Parathyroid adenoma (tissue), 2 donors: Measurements from ENCODE around the gene DOLK.

ENCODE experiments used
- H2AFZ ChIP-seq: fragments of 300-600 bp; sonication (generic); one replicate; pipeline ENCODE4 v1.7.0; 2017; ENCODE audit warnings: antibody characterized with exemption, mild to moderate bottlenecking
- H3K27ac ChIP-seq: fragments of 300-600 bp; sonication (generic); one replicate; pipeline ENCODE4 v1.7.0; 2017
- H3K27me3 ChIP-seq: fragments of 300-600 bp; sonication (generic); one replicate; pipeline ENCODE4 v1.7.0; 2017; ENCODE audit warnings: low read length; ENCODE audit not compliant: control insufficient read depth, insufficient read depth
- H3K36me3 ChIP-seq: fragments of 300-600 bp; sonication (generic); one replicate; pipeline ENCODE4 v1.7.0; 2017; ENCODE audit warnings: low read length; ENCODE audit not compliant: control insufficient read depth, insufficient read depth
- H3K4me1 ChIP-seq: fragments of 300-600 bp; sonication (generic); one replicate; pipeline ENCODE4 v1.7.0; 2017; ENCODE audit warnings: control low read depth
- H3K4me2 ChIP-seq: fragments of 300-600 bp; sonication (generic); one replicate; pipeline ENCODE4 v1.7.0; 2017; ENCODE audit warnings: low read length
- H3K4me3 ChIP-seq: fragments of 300-600 bp; sonication (generic); one replicate; pipeline ENCODE4 v1.7.0; 2017; ENCODE audit warnings: low read depth, low read length
- H3K79me2 ChIP-seq: fragments of 300-600 bp; sonication (generic); one replicate; pipeline ENCODE4 v1.7.0; 2017; ENCODE audit warnings: control low read depth
- H3K9ac ChIP-seq: fragments of 300-600 bp; sonication (generic); one replicate; pipeline ENCODE4 v1.7.0; 2017; ENCODE audit warnings: mild to moderate bottlenecking
- H3K9me3 ChIP-seq: fragments of 300-600 bp; sonication (generic); one replicate; pipeline ENCODE4 v1.7.0; 2017; ENCODE audit warnings: low read length; ENCODE audit not compliant: control insufficient read depth
- TF ChIP-seq, protein P1 (sequence below): fragments of 300-600 bp; sonication (generic); IDR thresholded peaks from one replicate; pipeline ENCODE4 v1.7.0; 2017; ENCODE audit warnings: antibody characterized with exemption, mild to moderate bottlenecking
- donor health status: primary hyperparathyroidism.

DOLK gene

DNA sequence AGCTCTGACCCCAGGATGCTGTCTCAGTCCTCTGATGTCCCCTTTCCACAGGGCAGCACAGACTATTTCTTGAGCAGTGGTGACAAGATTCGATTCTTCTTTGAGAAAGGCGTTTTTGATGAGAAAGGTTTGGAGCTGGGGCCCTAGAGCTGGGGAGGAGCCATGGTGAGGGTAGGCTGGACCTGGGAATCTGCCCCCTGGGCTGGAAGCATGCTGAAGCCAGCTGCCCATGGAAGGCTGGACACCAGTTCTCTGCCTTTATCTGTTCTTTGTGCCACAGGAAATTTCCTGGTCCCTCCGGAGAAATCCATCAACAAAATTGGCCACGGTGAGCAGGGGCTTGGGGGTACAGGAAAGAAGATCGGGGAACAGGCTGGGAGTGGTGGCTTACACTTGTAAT is 13.7 kb downstream of the DOLK start:
- Histone ChIP-seq H3K27ac (no peak overlapping the region), H3K9me3 (no peaks in the 10 kb centered on the region), H3K4me2 (no peak overlapping the region), H3K36me3 (no peaks in the 10 kb centered on the region), H3K27me3 (no peaks in the 10 kb centered on the region), H3K4me3 (no peak overlapping the region), H2AFZ (no peak overlapping the region), H3K9ac (no peak overlapping the region), H3K79me2 (no peaks in the 10 kb centered on the region), H3K4me1 (no peaks in the 10 kb centered on the region)
- TF ChIP-seq, protein P1, sequence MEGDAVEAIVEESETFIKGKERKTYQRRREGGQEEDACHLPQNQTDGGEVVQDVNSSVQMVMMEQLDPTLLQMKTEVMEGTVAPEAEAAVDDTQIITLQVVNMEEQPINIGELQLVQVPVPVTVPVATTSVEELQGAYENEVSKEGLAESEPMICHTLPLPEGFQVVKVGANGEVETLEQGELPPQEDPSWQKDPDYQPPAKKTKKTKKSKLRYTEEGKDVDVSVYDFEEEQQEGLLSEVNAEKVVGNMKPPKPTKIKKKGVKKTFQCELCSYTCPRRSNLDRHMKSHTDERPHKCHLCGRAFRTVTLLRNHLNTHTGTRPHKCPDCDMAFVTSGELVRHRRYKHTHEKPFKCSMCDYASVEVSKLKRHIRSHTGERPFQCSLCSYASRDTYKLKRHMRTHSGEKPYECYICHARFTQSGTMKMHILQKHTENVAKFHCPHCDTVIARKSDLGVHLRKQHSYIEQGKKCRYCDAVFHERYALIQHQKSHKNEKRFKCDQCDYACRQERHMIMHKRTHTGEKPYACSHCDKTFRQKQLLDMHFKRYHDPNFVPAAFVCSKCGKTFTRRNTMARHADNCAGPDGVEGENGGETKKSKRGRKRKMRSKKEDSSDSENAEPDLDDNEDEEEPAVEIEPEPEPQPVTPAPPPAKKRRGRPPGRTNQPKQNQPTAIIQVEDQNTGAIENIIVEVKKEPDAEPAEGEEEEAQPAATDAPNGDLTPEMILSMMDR, result no peak

DNA sequence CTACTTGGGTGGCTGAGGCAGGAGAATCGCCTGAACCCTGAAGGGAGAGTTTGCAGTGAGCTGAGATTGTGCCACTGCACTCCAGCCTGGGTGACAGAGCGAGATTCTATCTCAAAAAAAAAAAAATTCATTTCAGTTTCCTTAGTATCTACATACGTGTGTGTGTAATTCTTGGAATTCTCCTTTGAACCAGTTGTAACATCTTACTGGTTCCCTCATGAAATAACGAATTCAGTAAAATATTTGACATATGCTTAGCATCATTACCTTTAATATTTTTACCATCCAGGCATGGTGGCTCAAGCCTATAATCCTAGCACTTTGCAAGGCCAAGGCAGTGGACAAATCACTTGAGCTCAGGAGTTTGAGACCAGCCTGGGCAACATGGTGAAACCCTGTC is 17.8 kb downstream of the DOLK start:
- Histone ChIP-seq H3K27ac (no peak overlapping the region), H3K9me3 (no peaks in the 10 kb centered on the region), H3K4me2 (no peak overlapping the region), H3K27me3 (no peaks in the 10 kb centered on the region), H2AFZ (no peak overlapping the region), H3K4me3 (no peak overlapping the region), H3K79me2 (no peaks in the 10 kb centered on the region), H3K9ac (no peak overlapping the region), H3K36me3 (no peaks in the 10 kb centered on the region), H3K4me1 (no peaks in the 10 kb centered on the region)
- TF ChIP-seq, protein P1, result no peak

DNA sequence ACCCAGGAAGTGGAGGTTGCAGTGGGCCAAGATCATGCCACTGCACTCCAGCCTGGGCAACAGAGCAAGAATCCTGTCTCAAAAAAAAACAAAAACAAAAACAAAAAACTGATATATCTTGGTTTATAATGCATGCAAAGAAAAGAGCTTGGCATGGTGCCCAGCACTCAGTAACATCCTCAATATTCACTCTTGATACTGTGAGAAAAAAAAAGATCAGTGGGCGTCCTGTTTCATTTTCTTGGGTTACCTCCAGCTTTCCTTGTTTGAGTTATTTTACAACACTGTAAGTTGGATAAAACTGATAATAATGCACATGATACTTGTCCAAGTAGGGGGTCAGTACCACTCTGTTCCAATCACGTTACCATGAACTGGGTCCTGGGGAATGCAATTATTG is 18.8 kb downstream of the DOLK start:
- Histone ChIP-seq H3K79me2 (no peaks in the 10 kb centered on the region), H2AFZ (no peak overlapping the region), H3K27me3 (no peaks in the 10 kb centered on the region), H3K9me3 (no peaks in the 10 kb centered on the region), H3K4me2 (no peak overlapping the region), H3K27ac (no peak overlapping the region), H3K4me3 (no peak overlapping the region), H3K36me3 (no peaks in the 10 kb centered on the region), H3K9ac (no peak overlapping the region), H3K4me1 (no peaks in the 10 kb centered on the region)
- TF ChIP-seq, protein P1, result no peak

DNA sequence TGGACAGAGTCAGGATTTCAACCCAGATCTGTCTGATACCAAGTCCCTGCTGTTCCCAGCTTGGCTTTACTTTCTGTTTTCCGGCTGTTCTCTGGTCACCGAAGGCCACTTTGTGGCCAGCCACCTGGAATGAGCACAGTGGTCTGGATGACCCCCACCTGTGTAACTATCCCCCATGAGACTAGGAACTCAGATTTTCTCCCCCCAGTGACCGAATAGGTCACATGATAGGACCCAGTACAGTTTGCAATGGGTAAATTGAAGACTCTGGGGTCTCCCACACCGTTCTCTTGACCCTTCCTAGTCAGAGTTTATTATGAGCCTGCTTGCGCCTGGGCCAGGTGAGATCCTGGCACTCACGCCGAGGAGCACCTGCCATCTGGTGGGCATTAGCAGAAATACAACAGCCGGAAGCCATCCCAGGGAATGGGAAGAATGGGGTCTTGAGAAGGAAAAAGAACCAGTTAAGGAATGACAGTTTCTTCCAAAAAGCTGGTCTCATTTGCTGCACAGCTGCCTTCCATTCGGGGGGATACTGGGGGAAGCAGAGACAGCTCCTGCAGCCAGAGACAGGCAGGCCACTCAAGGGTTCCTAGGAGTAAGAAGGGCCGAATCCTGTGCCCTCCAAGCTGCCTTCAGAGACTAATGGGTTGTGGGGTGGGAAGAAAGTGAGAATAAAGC is 19.5 kb downstream of the DOLK start:
- Histone ChIP-seq H3K4me3 (no peak overlapping the region), H3K9me3 (no peaks in the 10 kb centered on the region), H3K36me3 (no peaks in the 10 kb centered on the region), H3K4me2 (no peak overlapping the region), H3K79me2 (no peaks in the 10 kb centered on the region), H3K27ac (no peak overlapping the region), H2AFZ (peak overlapping the region; percentile 15), H3K9ac (no peak overlapping the region), H3K4me1 (no peaks in the 10 kb centered on the region), H3K27me3 (no peaks in the 10 kb centered on the region)
- TF ChIP-seq, protein P1, result peak; percentile 79

DNA sequence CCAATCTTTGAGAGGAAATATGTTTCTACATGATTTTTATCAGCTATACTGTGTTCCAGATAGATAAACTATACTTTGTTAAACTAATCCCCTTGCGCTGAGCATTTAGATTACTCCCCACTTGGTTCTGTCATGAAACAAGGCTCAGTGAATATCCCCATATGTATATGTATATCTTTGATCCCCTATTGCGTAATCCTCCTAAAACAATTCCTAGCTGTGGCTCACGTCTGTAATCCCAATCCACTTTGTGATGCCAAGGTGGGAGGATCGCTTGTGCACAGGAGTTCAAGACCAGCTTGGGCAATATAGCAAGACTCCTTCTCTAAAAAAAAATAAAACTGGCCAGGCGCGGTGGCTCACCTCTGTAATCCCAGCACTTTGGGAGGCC is 23.9 kb downstream of the DOLK start:
- H3K4me3 ChIP-seq, result no peak overlapping the region
- H3K36me3 ChIP-seq, result no peaks in the 10 kb centered on the region
- H3K27ac ChIP-seq, result no peak overlapping the region
- H2AFZ ChIP-seq, result no peak overlapping the region
- H3K79me2 ChIP-seq, result no peaks in the 10 kb centered on the region
- no peaks in the 10 kb centered on the region for H3K4me1 ChIP-seq
- H3K4me2 ChIP-seq, result no peak overlapping the region
- no peaks in the 10 kb centered on the region for H3K27me3 ChIP-seq
- no peak overlapping the region for H3K9ac ChIP-seq
- H3K9me3 ChIP-seq, result no peaks in the 10 kb centered on the region
- TF ChIP-seq, protein P1, result no peak
